Neuronal stem cell (in vitro differentiated cells): Measurements from ENCODE around the gene PPP3R1.

Source experiments
- DNase-seq: peaks from one replicate; pipeline ENCODE4 v3.0.0-alpha.2; 2013; ENCODE audit warnings: low spot score
- H2AFZ ChIP-seq: one replicate; pipeline ENCODE4 v1.6.1; 2013; ENCODE audit warnings: mild to moderate bottlenecking, low read length, inconsistent platforms
- H2AK5ac ChIP-seq: 2 replicates; pipeline ENCODE4 v1.6.1; 2013; ENCODE audit warnings: low read depth, mild to moderate bottlenecking, inconsistent platforms, low read length, moderate library complexity, mixed read lengths
- H2BK120ac ChIP-seq: 2 replicates; pipeline ENCODE4 v1.6.1; 2013; ENCODE audit warnings: low read depth, mild to moderate bottlenecking, inconsistent platforms, low read length, moderate library complexity, mixed read lengths
- H2BK12ac ChIP-seq: one replicate; pipeline ENCODE4 v1.6.1; 2013; ENCODE audit warnings: low read length, inconsistent platforms
- H2BK15ac ChIP-seq: 2 replicates; pipeline ENCODE4 v1.6.1; 2013; ENCODE audit warnings: mild to moderate bottlenecking, low read length, inconsistent platforms, mixed read lengths
- H2BK5ac ChIP-seq: one replicate; pipeline ENCODE4 v1.6.1; 2013; ENCODE audit warnings: inconsistent platforms, mild to moderate bottlenecking, low read length, moderate library complexity
- H3K14ac ChIP-seq: one replicate; pipeline ENCODE4 v1.6.1; 2013; ENCODE audit warnings: low read length, inconsistent platforms
- H3K18ac ChIP-seq: 2 replicates; pipeline ENCODE4 v1.6.1; 2013; ENCODE audit warnings: low read length, inconsistent platforms
- H3K23ac ChIP-seq: 2 replicates; pipeline ENCODE4 v1.6.1; 2013; ENCODE audit warnings: low read depth, mild to moderate bottlenecking, mixed read lengths, low read length, inconsistent platforms; ENCODE audit not compliant: poor library complexity
- H3K27ac ChIP-seq: replicated peaks from 3 replicates; pipeline ENCODE4 v1.5.1; 2013; ENCODE audit warnings: low read length, inconsistent platforms
- H3K27me3 ChIP-seq, 3 experiments: 2 replicates each; pipeline ENCODE4 v1.6.1; 2013; ENCODE audit warnings: low read length in 3 of 3, mild to moderate bottlenecking in 2 of 3, inconsistent platforms in 1 of 3, low read depth in 1 of 3, mixed read lengths in 1 of 3, moderate library complexity in 1 of 3; ENCODE audit not compliant: control insufficient read depth in 3 of 3, insufficient read depth in 3 of 3
- H3K36me3 ChIP-seq, 2 donors: replicated peaks in 1 of 2; 2 replicates each; pipeline ENCODE4 v1.6.1; 2013; ENCODE audit warnings: low read length in 2 of 2; ENCODE audit not compliant: control insufficient read depth in 2 of 2, insufficient read depth in 2 of 2
- H3K4ac ChIP-seq: 2 replicates; pipeline ENCODE4 v1.6.1; 2013; ENCODE audit warnings: inconsistent platforms, mild to moderate bottlenecking, low read length, moderate library complexity
- H3K4me1 ChIP-seq, 2 donors: 1 replicate in 1 of 2; 2 replicates in 1 of 2; pipeline ENCODE4 v1.6.1; 2013; ENCODE audit warnings: low read length in 2 of 2, low read depth in 1 of 2; ENCODE audit not compliant: control insufficient read depth in 2 of 2, insufficient read depth in 1 of 2
- H3K4me2 ChIP-seq: one replicate; pipeline ENCODE4 v1.6.1; 2013; ENCODE audit warnings: mild to moderate bottlenecking, low read length, inconsistent platforms; ENCODE audit not compliant: insufficient read depth, poor library complexity, severe bottlenecking
- H3K4me3 ChIP-seq, 2 donors: 2 replicates each; pipeline ENCODE4 v1.5.1; 2013; ENCODE audit warnings: low read length in 2 of 2, mild to moderate bottlenecking in 2 of 2, inconsistent platforms in 1 of 2, moderate library complexity in 1 of 2
- H3K79me1 ChIP-seq: one replicate; pipeline ENCODE4 v1.6.1; 2013; ENCODE audit warnings: low read depth, mild to moderate bottlenecking, inconsistent platforms, low read length, moderate library complexity
- H3K9ac ChIP-seq: one replicate; pipeline ENCODE4 v1.6.1; 2013; ENCODE audit warnings: mild to moderate bottlenecking, low read depth, low read length, inconsistent platforms; ENCODE audit not compliant: poor library complexity
- H3K9me3 ChIP-seq, 2 donors: replicated peaks in 1 of 2; 2 replicates each; pipeline versions ENCODE3 to v1.6.1; 2013; ENCODE audit warnings: low read length in 2 of 2, mild to moderate bottlenecking in 2 of 2, inconsistent platforms in 1 of 2, low read depth in 1 of 2, mixed read lengths in 1 of 2, moderate library complexity in 1 of 2; ENCODE audit not compliant: control insufficient read depth in 2 of 2, insufficient read depth in 1 of 2
- H4K8ac ChIP-seq: one replicate; pipeline ENCODE4 v1.6.1; 2013; ENCODE audit warnings: low read depth, mild to moderate bottlenecking, inconsistent platforms, low read length, moderate library complexity
- H4K91ac ChIP-seq: one replicate; pipeline ENCODE4 v1.6.1; 2013; ENCODE audit warnings: low read length, low read depth, mild to moderate bottlenecking, inconsistent platforms; ENCODE audit not compliant: poor library complexity
- WGBS, 2 donors: extraction: QIAGEN DNeasy Blood & Tissue Kit; methylation state at CpG; one replicate each; pipeline ENCODE4 v1.1.7; 2013; ENCODE audit warnings: missing lambda C conversion rate in 2 of 2, mixed read lengths in 1 of 2; ENCODE audit not compliant: insufficient read length in 2 of 2, insufficient replicate concordance in 1 of 2; ENCODE audit errors: extremely low coverage in 2 of 2; 5-methylcytosine and 5-hydroxymethylcytosine counted together

The PPP3R1 gene

DNA sequence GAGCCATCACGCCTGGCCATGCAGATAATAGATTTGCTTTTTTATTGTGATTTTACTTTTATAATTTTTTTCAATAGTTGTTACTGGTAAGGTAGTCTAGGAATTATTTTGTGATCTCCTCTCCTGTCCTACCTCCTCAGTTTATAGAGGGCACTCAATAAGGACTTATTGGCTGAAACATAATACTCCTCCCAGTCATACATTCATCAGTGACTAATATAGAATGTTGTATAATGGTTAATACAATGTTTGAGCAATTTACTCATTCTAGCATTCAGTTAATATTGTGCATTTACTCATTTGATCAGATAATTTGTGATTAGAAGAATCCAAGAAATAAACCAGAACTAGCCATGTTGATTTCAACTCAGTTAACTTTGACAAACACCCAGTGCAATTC lies 25.8 kb upstream of the PPP3R1 start:
- Histone ChIP-seq H3K23ac (no peak overlapping the region), H2BK5ac (no peak overlapping the region), H4K8ac (no peak overlapping the region), H3K79me1 (no peaks in the 10 kb centered on the region), H3K36me3 (no peaks in the 10 kb centered on the region), H3K18ac (no peak overlapping the region), H2BK15ac (no peak overlapping the region), H3K4me3 (no peak overlapping the region), H3K27ac (no peak overlapping the region), H3K9me3 (no peaks in the 10 kb centered on the region), H3K4me1 (peaks cover 0 to 2% of the 10 kb centered on the region in 2 donors), H2AFZ (no peak overlapping the region), H2BK120ac (no peak overlapping the region), H2AK5ac (no peak overlapping the region), H3K27me3 (no peaks in the 10 kb centered on the region), H2BK12ac (no peak overlapping the region), H3K9ac (no peak overlapping the region), H3K4me2 (no peak overlapping the region), H3K14ac (no peak overlapping the region), H4K91ac (no peak overlapping the region), H3K4ac (no peak overlapping the region)
- no CpG with 5 or more reads among the region's 1 CpG for WGBS, 2 donors
- DNase-seq = no peak

DNA sequence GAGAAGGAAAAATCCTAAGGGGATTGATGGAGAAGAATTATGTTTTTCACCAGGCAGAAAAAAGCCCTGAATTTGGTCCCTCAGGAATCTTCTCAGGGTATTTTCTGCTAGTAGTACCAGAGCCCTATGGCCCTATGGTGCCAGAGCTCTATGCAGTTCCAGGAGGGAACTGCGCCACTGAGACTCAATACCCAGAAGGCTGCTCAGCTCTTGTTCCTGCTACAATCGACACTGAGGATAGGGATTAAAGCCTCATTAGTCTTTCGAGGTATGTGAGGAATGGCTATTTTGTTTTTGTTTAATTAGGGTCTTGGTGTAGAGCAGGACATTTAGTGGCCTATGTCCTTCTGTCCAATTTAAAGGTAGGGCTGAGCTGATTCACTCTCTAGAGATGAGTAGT lies 21.7 kb upstream of the PPP3R1 start:
- Histone ChIP-seq H3K27ac (peak overlapping the region; percentile 91), H4K8ac (no peak overlapping the region), H2AFZ (no peak overlapping the region), H2BK5ac (no peak overlapping the region), H2AK5ac (no peak overlapping the region), H2BK12ac (no peak overlapping the region), H2BK15ac (no peak overlapping the region), H3K79me1 (no peaks in the 10 kb centered on the region), H3K18ac (no peak overlapping the region), H3K23ac (no peak overlapping the region), H3K27me3 (no peaks in the 10 kb centered on the region), H3K9ac (no peak overlapping the region), H3K4me1 (peaks cover 0 to 5% of the 10 kb centered on the region in 2 donors), H3K14ac (no peak overlapping the region), H3K4me2 (no peak overlapping the region), H3K4me3 (no peak overlapping the region), H4K91ac (no peak overlapping the region), H2BK120ac (no peak overlapping the region), H3K4ac (no peak overlapping the region), H3K36me3 (no peaks in the 10 kb centered on the region), H3K9me3 (no peaks in the 10 kb centered on the region)
- WGBS, 2 donors = no CpG with 5 or more reads among the region's 3 CpGs
- DNase-seq = peak; percentile 66

DNA sequence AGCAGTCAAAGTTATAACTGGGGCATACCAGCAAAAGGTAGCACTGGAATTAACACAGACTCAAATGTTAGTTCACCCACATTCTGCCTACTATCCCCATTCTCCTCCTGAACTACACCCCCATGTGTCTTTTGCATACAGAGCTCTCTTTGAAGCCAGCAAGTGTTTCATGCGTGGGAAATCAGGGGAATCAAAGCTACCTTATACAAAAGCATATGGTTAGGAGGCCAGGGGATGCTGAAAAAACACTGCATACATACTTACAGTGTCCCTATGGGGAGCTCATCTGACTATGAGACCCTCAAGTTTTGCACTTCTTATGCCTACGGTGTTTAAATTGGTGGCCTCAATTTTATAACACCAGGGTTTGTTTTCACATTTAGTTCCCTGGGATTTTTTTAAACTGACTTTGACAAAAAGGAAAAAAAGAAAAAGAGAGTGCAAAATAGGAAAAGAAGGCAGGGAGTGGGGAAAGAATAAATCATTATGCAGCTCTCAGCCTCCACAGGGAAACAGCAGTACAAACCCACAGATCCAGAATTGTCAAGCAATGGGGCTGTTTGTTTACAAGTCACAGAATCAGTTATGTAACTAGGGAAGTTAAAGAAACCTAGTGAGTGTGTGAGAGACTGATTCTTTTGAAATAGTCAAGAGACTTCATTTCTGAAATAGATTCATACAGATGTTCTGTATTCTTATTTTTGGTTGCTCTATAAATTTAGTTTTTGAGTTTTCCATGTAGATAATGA lies 20.1 kb upstream of the PPP3R1 start:
- no peak overlapping the region for H3K9ac ChIP-seq
- H3K4me3 ChIP-seq = no peak overlapping the region
- peak overlapping the region; percentile 25 for H2AFZ ChIP-seq
- H3K4ac ChIP-seq = no peak overlapping the region
- no peak overlapping the region for H3K23ac ChIP-seq
- no peak overlapping the region for H4K91ac ChIP-seq
- H3K9me3 ChIP-seq = no peaks in the 10 kb centered on the region
- H3K4me2 ChIP-seq = no peak overlapping the region
- no CpG with 5 or more reads among the region's 2 CpGs for WGBS, 2 donors
- H2BK12ac ChIP-seq = no peak overlapping the region
- no peaks in the 10 kb centered on the region for H3K36me3 ChIP-seq
- H3K27me3 ChIP-seq = no peaks in the 10 kb centered on the region
- no peak overlapping the region for H4K8ac ChIP-seq
- no peak overlapping the region for H2BK15ac ChIP-seq
- no peaks in the 10 kb centered on the region for H3K79me1 ChIP-seq
- H2BK120ac ChIP-seq = no peak overlapping the region
- H3K14ac ChIP-seq = no peak overlapping the region
- H2AK5ac ChIP-seq = no peak overlapping the region
- no peak for DNase-seq
- H3K4me1 ChIP-seq = peaks cover 0 to 5% of the 10 kb centered on the region in 2 donors
- H2BK5ac ChIP-seq = no peak overlapping the region
- no peak overlapping the region for H3K18ac ChIP-seq
- no peak overlapping the region for H3K27ac ChIP-seq

DNA sequence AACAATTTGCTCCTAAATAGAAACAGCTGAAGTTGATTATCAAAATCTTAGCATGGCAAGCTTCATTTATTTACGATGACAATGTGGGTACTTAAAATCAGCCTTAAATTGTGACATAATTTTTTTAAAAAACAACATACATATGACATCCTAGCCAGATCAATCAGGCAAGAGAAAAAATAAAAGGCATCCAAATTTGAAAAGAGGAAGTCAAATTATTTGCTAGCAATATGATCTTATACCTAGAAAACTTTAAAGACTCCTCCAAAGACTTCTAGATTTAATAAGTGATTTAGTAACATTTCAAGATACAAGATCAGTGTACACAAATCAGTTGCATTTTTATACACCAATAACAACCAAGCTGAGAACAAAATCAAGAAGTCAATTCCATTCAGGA lies 14.3 kb upstream of the PPP3R1 start:
- Histone ChIP-seq H3K14ac (no peak overlapping the region), H3K27me3 (no peaks in the 10 kb centered on the region), H2BK5ac (no peak overlapping the region), H3K4me1 (no peaks in the 10 kb centered on the region), H2AK5ac (no peak overlapping the region), H3K9me3 (no peaks in the 10 kb centered on the region), H2BK12ac (no peak overlapping the region), H3K18ac (no peak overlapping the region), H2BK120ac (no peak overlapping the region), H2AFZ (no peak overlapping the region), H3K4me3 (no peak overlapping the region), H3K36me3 (no peaks in the 10 kb centered on the region), H3K4ac (no peak overlapping the region), H3K27ac (no peak overlapping the region), H3K9ac (no peak overlapping the region), H4K8ac (no peak overlapping the region), H3K4me2 (no peak overlapping the region), H3K79me1 (no peaks in the 10 kb centered on the region), H4K91ac (no peak overlapping the region), H3K23ac (no peak overlapping the region), H2BK15ac (no peak overlapping the region)
- WGBS, 2 donors = no CpG with 5 or more reads among the region's 1 CpG
- DNase-seq = no peak
